Prostate gland (tissue), 2 donors: ENCODE data around the gene KRTAP9-1. TPM values are rescaled to one million over a fixed set of nuclear protein-coding genes. Genes with fewer than 3 reads are reported as not detected.

Source experiments
- DNase-seq: peaks from one replicate; pipeline ENCODE4 v3.0.0-alpha.2; 2019; ENCODE audit warnings: low spot score
- H3K27ac ChIP-seq, 2 donors: fragments of 200-600 bp; sonication (generic); 2 replicates each; pipeline ENCODE4 v1.5.1; 2017 to 2019
- H3K27me3 ChIP-seq: fragments of 200-600 bp; sonication (generic); replicated peaks from 2 replicates; pipeline ENCODE4 v1.5.1; 2019; ENCODE audit not compliant: insufficient read depth
- H3K36me3 ChIP-seq, 2 donors: fragments of 200-600 bp; sonication (generic); 1 replicate in 1 of 2; 2 replicates in 1 of 2; pipeline versions ENCODE4 v1.5.1 to v1.8.1; 2017 to 2019
- H3K4me1 ChIP-seq: fragments of 200-600 bp; sonication (generic); replicated peaks from 2 replicates; pipeline ENCODE4 v1.5.1; 2019
- H3K4me3 ChIP-seq, 2 donors: fragments of 200-600 bp; sonication (generic); 2 replicates each; pipeline ENCODE4 v1.5.1; 2017 to 2019
- H3K9me3 ChIP-seq: fragments of 200-600 bp; sonication (generic); 2 replicates; pipeline ENCODE4 v1.5.1; 2017
- CTCF ChIP-seq, 4 experiments: fragments of 200-600 bp in 2 of 4; fragments of 450-650 bp in 2 of 4; sonication (generic) in 2 of 4; IDR thresholded peaks; 1 replicate in 3 of 4; 2 replicates in 1 of 4; pipeline ENCODE4 v1.5.1; 2016 to 2019; ENCODE audit warnings: antibody characterized with exemption in 4 of 4, mild to moderate bottlenecking in 2 of 4, moderate library complexity in 2 of 4
- POLR2A ChIP-seq: fragments of 450-650 bp; IDR thresholded peaks from one replicate; pipeline ENCODE4 v1.6.1; 2016; ENCODE audit warnings: antibody characterized with exemption, mild to moderate bottlenecking
- POLR2AphosphoS5 ChIP-seq: sonication (generic); formaldehyde crosslinking; IDR thresholded peaks from one replicate; pipeline ENCODE4 v1.6.1; 2017; ENCODE audit warnings: antibody characterized with exemption
- WGBS: methylation state at CpG from one replicate; pipeline ENCODE4 v1.1.5; 2018; 5-methylcytosine and 5-hydroxymethylcytosine counted together
- intact Hi-C: fragments of 100-400 bp; cut with DNase I; formaldehyde crosslinking; loops from one replicate; pipeline ENCODE4 v1.14.2; 2022
- total RNA-seq, 2 donors: library from RNA; depleted of rRNA; stranded (reverse); fragments of >200 nt; gene quantifications; one replicate each; pipeline ENCODE4 v1.1.0, GENCODE V29; 2016

The KRTAP9-1 gene
- total RNA-seq, 2 donors from 2014 or later, result not detected

- intact Hi-C loops, result no loop called here
- TF ChIP-seq CTCF (IDR thresholded peaks at IDR 0.05), result no peak
- TF ChIP-seq POLR2AphosphoS5, result no peak
- no peak for TF ChIP-seq POLR2A
- Histone ChIP-seq H3K4me3 (no peak within 1 kb of the TSS), H3K36me3 (no peaks in the 10 kb centered on the region), H3K9me3 (no peaks in the 10 kb centered on the region), H3K27me3 (no peaks in the 10 kb centered on the region), H3K27ac (no peak within 1 kb of the TSS), H3K4me1 (no peaks in the 10 kb centered on the region)
- WGBS, result 77% methylated on average over 9 of the region's 9 CpGs
- no peak for DNase-seq
Measured at GRCh38 chr17:41184480-41184961, 5.2 kb upstream of the KRTAP9-1 start, which contains the start of gene KRTAP4-1. Gene KRTAP4-1 (minus strand): TSS chr17:41184911. CDS start chr17:41184854, 57 bp downstream.

GRCh38 chr17:41185001-41185400, 4.7 kb upstream of the KRTAP9-1 start:
- TF ChIP-seq CTCF (IDR thresholded peaks at IDR 0.05) (no peak), POLR2AphosphoS5 (no peak), POLR2A (no peak)
- H3K9me3 ChIP-seq, result no peaks in the 10 kb centered on the region
- intact Hi-C loops, result no loop called here
- H3K27ac ChIP-seq, result no peak overlapping the region
- H3K36me3 ChIP-seq, result no peaks in the 10 kb centered on the region
- no peak for DNase-seq
- 57% methylated on average over 1 of the region's 1 CpG for WGBS
- no peaks in the 10 kb centered on the region for H3K27me3 ChIP-seq
- H3K4me1 ChIP-seq, result no peaks in the 10 kb centered on the region
- no peak overlapping the region for H3K4me3 ChIP-seq

DNA sequence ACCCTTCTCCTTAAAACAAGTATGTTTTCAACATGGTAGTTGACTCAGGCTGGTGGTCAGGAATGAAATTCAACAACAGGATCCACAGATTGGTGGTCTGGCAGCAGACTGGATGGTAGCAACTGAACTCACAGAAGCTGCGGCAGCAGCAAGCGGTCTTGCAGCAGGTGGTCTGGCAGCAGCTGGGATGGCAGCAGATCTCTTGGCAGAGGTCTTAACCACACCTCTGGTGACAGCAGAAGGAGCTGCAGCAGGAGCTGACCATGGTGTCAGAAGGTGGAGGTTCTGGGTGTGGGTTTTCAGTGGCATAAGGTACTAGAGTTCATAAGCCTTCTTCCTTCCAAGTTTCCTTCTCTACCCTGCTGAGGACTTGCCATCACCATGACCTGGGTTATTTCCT, 2.8 kb upstream of the KRTAP9-1 start:
- H3K4me1 ChIP-seq, result no peaks in the 10 kb centered on the region
- H3K27ac ChIP-seq, result no peak overlapping the region
- 80% methylated on average over 2 of the region's 2 CpGs for WGBS
- intact Hi-C loops, result no loop called here
- no peaks in the 10 kb centered on the region for H3K27me3 ChIP-seq
- H3K36me3 ChIP-seq, result no peaks in the 10 kb centered on the region
- no peak for TF ChIP-seq POLR2A
- TF ChIP-seq CTCF (IDR thresholded peaks at IDR 0.05), result no peak
- TF ChIP-seq POLR2AphosphoS5, result no peak
- H3K9me3 ChIP-seq, result no peaks in the 10 kb centered on the region
- no peak overlapping the region for H3K4me3 ChIP-seq
- DNase-seq, result no peak

- WGBS, result 92% methylated on average over 3 of the region's 3 CpGs
- Histone ChIP-seq H3K27ac (no peak overlapping the region), H3K4me1 (no peaks in the 10 kb centered on the region), H3K27me3 (no peaks in the 10 kb centered on the region), H3K4me3 (no peak overlapping the region), H3K36me3 (no peaks in the 10 kb centered on the region), H3K9me3 (no peaks in the 10 kb centered on the region)
- TF ChIP-seq POLR2A (no peak), POLR2AphosphoS5 (no peak), CTCF (IDR thresholded peaks at IDR 0.05) (no peak)
- no peak for DNase-seq
- intact Hi-C loops, result no loop called here
Measured at GRCh38 chr17:41190328-41190727, 641 bp downstream of the KRTAP9-1 start.

DNA sequence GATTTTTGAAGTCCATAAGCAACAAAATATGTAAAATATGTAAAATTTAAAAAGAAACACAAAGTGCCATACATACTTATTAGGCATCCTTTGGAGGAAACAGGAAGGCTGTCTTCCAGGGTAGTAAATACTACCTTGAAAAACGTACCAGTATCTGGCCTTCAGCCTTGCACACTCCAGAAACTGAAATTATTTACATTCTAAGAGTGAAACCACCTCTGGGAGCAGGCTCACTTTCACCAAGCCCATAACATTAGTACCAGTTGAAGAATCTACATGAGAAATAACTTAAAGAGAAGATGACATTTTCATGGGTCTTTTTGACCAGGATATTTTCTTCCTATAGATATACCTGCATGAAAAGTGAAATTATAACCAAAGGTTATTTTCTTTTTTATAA, 6.4 kb downstream of the KRTAP9-1 start:
- no peak for DNase-seq
- Histone ChIP-seq H3K36me3 (no peaks in the 10 kb centered on the region), H3K27ac (no peak overlapping the region), H3K9me3 (no peaks in the 10 kb centered on the region), H3K27me3 (no peaks in the 10 kb centered on the region), H3K4me3 (no peak overlapping the region), H3K4me1 (no peaks in the 10 kb centered on the region)
- WGBS, result 51% methylated on average over 1 of the region's 1 CpG
- TF ChIP-seq POLR2AphosphoS5 (no peak), CTCF (IDR thresholded peaks at IDR 0.05) (no peak), POLR2A (no peak)
- intact Hi-C loops, result no loop called here
